Neural cell (in vitro differentiated cells): ENCODE data around the gene FBXL5. TPM values are rescaled to one million over a fixed set of nuclear protein-coding genes. Genes with fewer than 3 reads are reported as not detected.

Experiments
- H2AFZ ChIP-seq: fragments of 200-600, 300-800 bp; sonication (generic), shearing (Covaris generic); 2 replicates; pipeline ENCODE4 v1.6.0; 2014; ENCODE audit warnings: low read depth, mild to moderate bottlenecking, antibody characterized with exemption, low read length, moderate library complexity
- H3F3A ChIP-seq: fragments of 200-600 bp; shearing (Covaris generic); 2 replicates; pipeline ENCODE4 v1.6.1; 2016; ENCODE audit warnings: mild to moderate bottlenecking, moderate library complexity, mixed read lengths, antibody characterized with exemption, low read length; ENCODE audit not compliant: insufficient read depth, poor library complexity, severe bottlenecking
- H3K27ac ChIP-seq: fragments of 200-600, 300-800 bp; sonication (generic), shearing (Covaris generic); 2 replicates; pipeline ENCODE4 v1.5.1; 2014; ENCODE audit warnings: mild to moderate bottlenecking, low read length, moderate library complexity
- H3K27me3 ChIP-seq: fragments of 300-800, 200-600 bp; sonication (generic), shearing (Covaris generic); 2 replicates; pipeline ENCODE4 v1.6.0; 2014; ENCODE audit warnings: mild to moderate bottlenecking, low read depth, low read length, moderate library complexity; ENCODE audit not compliant: insufficient read depth
- H3K36me3 ChIP-seq: fragments of 300-800, 200-600 bp; sonication (generic), shearing (Covaris generic); 2 replicates; pipeline ENCODE4 v1.5.1; 2014; ENCODE audit warnings: mild to moderate bottlenecking, antibody characterized with exemption, low read length, moderate library complexity; ENCODE audit not compliant: insufficient read depth
- H3K4me2 ChIP-seq: fragments of 300-800, 200-600 bp; sonication (generic), shearing (Covaris generic); 2 replicates; pipeline ENCODE4 v1.6.0; 2014; ENCODE audit warnings: mild to moderate bottlenecking, low read length
- H3K4me3 ChIP-seq: fragments of 300-800, 200-600 bp; sonication (generic), shearing (Covaris generic); 2 replicates; pipeline ENCODE4 v1.5.1; 2014; ENCODE audit warnings: mild to moderate bottlenecking, low read length, moderate library complexity
- H3K79me2 ChIP-seq: fragments of 200-600 bp; shearing (Covaris generic); replicated peaks from 2 replicates; pipeline ENCODE4 v1.6.0; 2014; ENCODE audit warnings: mild to moderate bottlenecking, low read length, moderate library complexity; ENCODE audit not compliant: insufficient read depth
- H3K9ac ChIP-seq: fragments of 300-800, 200-600 bp; sonication (generic), shearing (Covaris generic); 2 replicates; pipeline ENCODE4 v1.6.1; 2016; ENCODE audit warnings: mild to moderate bottlenecking, low read length, mixed read lengths
- H3K9me2 ChIP-seq: fragments of 200-600 bp; shearing (Covaris generic); 2 replicates; pipeline ENCODE4 v1.6.1; 2016; ENCODE audit warnings: mild to moderate bottlenecking, low read length, mixed read lengths; ENCODE audit not compliant: insufficient read depth
- H3K9me3 ChIP-seq: fragments of 200-600, 300-800 bp; sonication (generic), shearing (Covaris generic); 2 replicates; pipeline ENCODE4 v1.6.1; 2016; ENCODE audit warnings: mild to moderate bottlenecking, mixed run types, low read length, moderate library complexity, mixed read lengths
- H4K20me1 ChIP-seq: fragments of 200-600 bp; shearing (Covaris generic); 2 replicates; pipeline ENCODE4 v1.6.1; 2016; ENCODE audit warnings: mild to moderate bottlenecking, mixed run types; ENCODE audit not compliant: insufficient read depth
- CTCF ChIP-seq: fragments of 450-650 bp; IDR thresholded peaks from 2 replicates; pipeline ENCODE4 v1.5.1; 2014; ENCODE audit warnings: antibody characterized with exemption, mild to moderate bottlenecking, moderate library complexity; ENCODE audit not compliant: poor library complexity, severe bottlenecking
- EP300 ChIP-seq: fragments of 450-650 bp; conservative IDR thresholded peaks from 2 replicates; pipeline ENCODE4 v1.6.1; 2014; ENCODE audit warnings: antibody characterized with exemption, mild to moderate bottlenecking, moderate library complexity; ENCODE audit not compliant: poor library complexity, severe bottlenecking
- EZH2 ChIP-seq: fragments of 200-600, 300-800 bp; shearing (Covaris generic), sonication (generic); IDR thresholded peaks from 2 replicates; pipeline ENCODE4 v1.6.1; 2014; ENCODE audit warnings: antibody characterized with exemption, low read length, borderline replicate concordance, mild to moderate bottlenecking; ENCODE audit not compliant: insufficient read depth, poor library complexity, severe bottlenecking
- MXI1 ChIP-seq: fragments of 450-650 bp; conservative IDR thresholded peaks from 2 replicates; pipeline ENCODE4 v1.6.1; 2014; ENCODE audit warnings: antibody characterized with exemption, mild to moderate bottlenecking; ENCODE audit not compliant: poor library complexity, severe bottlenecking
- POLR2AphosphoS5 ChIP-seq: IDR thresholded peaks from 2 replicates; pipeline ENCODE4 v1.6.1; 2012
- RAD21 ChIP-seq: fragments of 450-650 bp; conservative IDR thresholded peaks from 2 replicates; pipeline ENCODE4 v1.6.1; 2014; ENCODE audit warnings: antibody characterized with exemption, mild to moderate bottlenecking, moderate library complexity
- SMC3 ChIP-seq: fragments of 450-650 bp; conservative IDR thresholded peaks from 2 replicates; pipeline ENCODE4 v1.6.1; 2014; ENCODE audit warnings: antibody characterized with exemption, mild to moderate bottlenecking, moderate library complexity; ENCODE audit not compliant: poor library complexity
- TAF1 ChIP-seq: IDR thresholded peaks from 2 replicates; pipeline ENCODE4 v1.6.1; 2012; ENCODE audit warnings: low read depth
- polyA plus RNA-seq: library from polyadenylated mRNA; depleted of rRNA; stranded (reverse); fragments of >200 nt; gene quantifications from 2 replicates; pipeline ENCODE4 v1.2.3, GENCODE V29; 2014
- TF ChIP-seq, protein P1 (sequence below): IDR thresholded peaks from 2 replicates; pipeline ENCODE4 v1.6.1; 2012; ENCODE audit warnings: borderline replicate concordance

Gene FBXL5
- polyA plus RNA-seq, 1 donor from 2014 or later, result 70.6 TPM

DNA sequence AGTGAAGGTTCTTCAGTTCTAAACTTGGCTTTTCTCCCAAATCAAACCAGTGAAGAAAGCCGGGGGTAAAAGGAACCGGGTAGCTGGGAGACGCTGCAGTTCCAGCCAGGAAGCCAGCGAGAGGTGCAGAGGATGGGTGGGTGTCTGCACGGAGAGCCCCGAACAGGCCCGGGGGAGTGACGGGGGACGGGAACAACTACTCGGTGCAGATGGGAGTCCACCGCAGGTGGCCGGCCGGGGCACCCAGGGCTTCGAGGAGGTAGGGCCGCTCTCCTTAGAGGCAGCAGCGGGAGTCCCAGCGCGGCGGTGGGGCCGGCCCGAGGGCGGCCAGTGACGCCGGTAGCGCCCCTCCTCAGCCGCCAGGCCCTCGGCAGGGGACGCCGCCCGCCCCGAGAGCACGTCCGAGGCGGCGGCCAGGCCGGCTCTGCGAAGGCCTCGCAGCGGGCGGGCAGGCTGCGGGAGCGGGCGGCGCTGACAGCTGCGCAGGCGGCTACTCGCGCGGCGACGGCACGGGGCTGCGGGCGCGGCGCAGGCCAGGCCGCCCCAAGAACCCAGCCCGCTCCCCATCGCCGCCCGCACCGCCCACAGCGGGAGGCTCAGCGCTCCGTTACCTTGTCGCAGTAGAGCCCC is 449 bp downstream of the FBXL5 start:
- Histone ChIP-seq H3K79me2 (peaks cover 45% of the 10 kb centered on the region), H3K9me3 (no peaks in the 10 kb centered on the region), H3K36me3 (no peaks in the 10 kb centered on the region), H3K27ac (peak overlapping the region; percentile 88), H2AFZ (peak overlapping the region; percentile 61), H3F3A (peaks cover 15% of the 10 kb centered on the region), H3K9ac (peak overlapping the region; percentile 92), H3K4me3 (peak overlapping the region; percentile 82), H3K9me2 (no peaks in the 10 kb centered on the region), H4K20me1 (no peaks in the 10 kb centered on the region), H3K4me2 (peak overlapping the region; percentile 99), H3K27me3 (no peaks in the 10 kb centered on the region)
- TF ChIP-seq CTCF, result no peak
- peak; percentile 32 for TF ChIP-seq SMC3
- TF ChIP-seq, protein P1, sequence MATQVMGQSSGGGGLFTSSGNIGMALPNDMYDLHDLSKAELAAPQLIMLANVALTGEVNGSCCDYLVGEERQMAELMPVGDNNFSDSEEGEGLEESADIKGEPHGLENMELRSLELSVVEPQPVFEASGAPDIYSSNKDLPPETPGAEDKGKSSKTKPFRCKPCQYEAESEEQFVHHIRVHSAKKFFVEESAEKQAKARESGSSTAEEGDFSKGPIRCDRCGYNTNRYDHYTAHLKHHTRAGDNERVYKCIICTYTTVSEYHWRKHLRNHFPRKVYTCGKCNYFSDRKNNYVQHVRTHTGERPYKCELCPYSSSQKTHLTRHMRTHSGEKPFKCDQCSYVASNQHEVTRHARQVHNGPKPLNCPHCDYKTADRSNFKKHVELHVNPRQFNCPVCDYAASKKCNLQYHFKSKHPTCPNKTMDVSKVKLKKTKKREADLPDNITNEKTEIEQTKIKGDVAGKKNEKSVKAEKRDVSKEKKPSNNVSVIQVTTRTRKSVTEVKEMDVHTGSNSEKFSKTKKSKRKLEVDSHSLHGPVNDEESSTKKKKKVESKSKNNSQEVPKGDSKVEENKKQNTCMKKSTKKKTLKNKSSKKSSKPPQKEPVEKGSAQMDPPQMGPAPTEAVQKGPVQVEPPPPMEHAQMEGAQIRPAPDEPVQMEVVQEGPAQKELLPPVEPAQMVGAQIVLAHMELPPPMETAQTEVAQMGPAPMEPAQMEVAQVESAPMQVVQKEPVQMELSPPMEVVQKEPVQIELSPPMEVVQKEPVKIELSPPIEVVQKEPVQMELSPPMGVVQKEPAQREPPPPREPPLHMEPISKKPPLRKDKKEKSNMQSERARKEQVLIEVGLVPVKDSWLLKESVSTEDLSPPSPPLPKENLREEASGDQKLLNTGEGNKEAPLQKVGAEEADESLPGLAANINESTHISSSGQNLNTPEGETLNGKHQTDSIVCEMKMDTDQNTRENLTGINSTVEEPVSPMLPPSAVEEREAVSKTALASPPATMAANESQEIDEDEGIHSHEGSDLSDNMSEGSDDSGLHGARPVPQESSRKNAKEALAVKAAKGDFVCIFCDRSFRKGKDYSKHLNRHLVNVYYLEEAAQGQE, result peak; percentile 0
- TF ChIP-seq RAD21, result no peak

DNA sequence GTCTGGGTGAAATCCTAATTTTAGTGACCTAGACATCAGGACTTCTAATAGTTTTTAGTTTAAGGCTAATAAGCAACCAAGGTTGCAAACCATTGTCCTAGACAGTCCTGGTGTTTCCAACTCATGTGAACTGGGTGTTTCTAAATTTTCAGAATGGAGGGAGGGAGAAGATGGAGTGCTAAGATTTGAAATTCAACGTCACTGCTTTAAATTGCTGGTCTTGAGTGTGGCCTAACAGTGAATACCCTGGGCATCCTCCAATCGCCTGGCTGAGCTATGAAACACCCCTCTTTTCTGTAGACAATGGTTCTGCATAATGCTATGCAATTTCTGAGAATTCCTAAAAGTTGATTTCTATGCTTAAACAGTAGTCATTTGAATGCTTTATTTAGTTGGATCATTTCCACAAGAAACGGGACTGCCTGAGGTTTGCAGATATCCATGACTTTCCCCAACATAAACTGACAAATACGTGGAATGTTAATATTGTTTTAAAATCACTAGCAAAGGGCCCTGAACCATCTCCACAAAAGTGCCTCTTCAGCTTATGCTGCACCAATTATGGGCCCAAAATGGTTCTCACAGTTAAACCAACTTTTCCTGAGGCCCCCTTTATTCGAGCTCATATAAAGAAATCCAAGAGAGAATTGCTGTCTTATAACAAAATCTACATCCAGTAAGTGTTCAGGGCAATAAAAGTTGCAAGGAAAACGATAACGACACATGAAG is 1.1 kb downstream of the FBXL5 start:
- peak overlapping the region; percentile 99 for H3K4me2 ChIP-seq
- H3K27ac ChIP-seq, result peak overlapping the region; percentile 88
- H2AFZ ChIP-seq, result peak overlapping the region; percentile 61
- no peaks in the 10 kb centered on the region for H3K27me3 ChIP-seq
- no peaks in the 10 kb centered on the region for H3K36me3 ChIP-seq
- H3K4me3 ChIP-seq, result peak overlapping the region; percentile 82
- peaks cover 51% of the 10 kb centered on the region for H3K79me2 ChIP-seq
- no peak for TF ChIP-seq EP300
- TF ChIP-seq RAD21, result no peak
- TF ChIP-seq POLR2AphosphoS5, result no peak
- TF ChIP-seq TAF1, result no peak
- no peak for TF ChIP-seq SMC3
- no peak for TF ChIP-seq CTCF
- TF ChIP-seq, protein P1, result no peak
- no peak for TF ChIP-seq MXI1
- no peak for TF ChIP-seq EZH2
- peaks cover 15% of the 10 kb centered on the region for H3F3A ChIP-seq
- peak overlapping the region; percentile 92 for H3K9ac ChIP-seq
- no peaks in the 10 kb centered on the region for H3K9me2 ChIP-seq
- H4K20me1 ChIP-seq, result no peaks in the 10 kb centered on the region
- H3K9me3 ChIP-seq, result no peaks in the 10 kb centered on the region
